LNCAP (cell line): ENCODE results near the gene NEUROD4.

Experiments
- TF ChIP-seq, protein P1 (sequence below): fragments of 450-650 bp; IDR thresholded peaks from 2 replicates; pipeline ENCODE4 v1.5.1; 2017; ENCODE audit warnings: mild to moderate bottlenecking

The NEUROD4 gene

DNA sequence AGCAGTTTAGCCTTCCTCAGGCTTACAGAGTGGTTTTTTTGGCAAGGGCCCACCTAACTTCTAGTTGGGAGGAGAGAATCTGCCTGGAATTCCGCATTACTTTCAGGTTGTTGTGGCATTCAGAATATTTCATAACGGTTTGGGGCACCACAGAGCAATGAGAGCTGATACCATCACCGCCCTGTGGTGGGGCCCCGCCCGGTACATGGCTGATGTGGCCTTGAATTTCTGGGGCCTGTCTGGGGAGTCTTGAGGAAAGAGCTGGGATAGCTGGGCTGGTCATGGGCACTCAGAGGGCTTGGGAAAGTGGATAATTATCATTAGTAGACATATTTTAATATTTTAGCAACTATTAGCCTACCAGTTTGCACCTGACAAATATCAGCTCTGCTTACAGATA is 39.4 kb upstream of the NEUROD4 start:
- TF ChIP-seq, protein P1, sequence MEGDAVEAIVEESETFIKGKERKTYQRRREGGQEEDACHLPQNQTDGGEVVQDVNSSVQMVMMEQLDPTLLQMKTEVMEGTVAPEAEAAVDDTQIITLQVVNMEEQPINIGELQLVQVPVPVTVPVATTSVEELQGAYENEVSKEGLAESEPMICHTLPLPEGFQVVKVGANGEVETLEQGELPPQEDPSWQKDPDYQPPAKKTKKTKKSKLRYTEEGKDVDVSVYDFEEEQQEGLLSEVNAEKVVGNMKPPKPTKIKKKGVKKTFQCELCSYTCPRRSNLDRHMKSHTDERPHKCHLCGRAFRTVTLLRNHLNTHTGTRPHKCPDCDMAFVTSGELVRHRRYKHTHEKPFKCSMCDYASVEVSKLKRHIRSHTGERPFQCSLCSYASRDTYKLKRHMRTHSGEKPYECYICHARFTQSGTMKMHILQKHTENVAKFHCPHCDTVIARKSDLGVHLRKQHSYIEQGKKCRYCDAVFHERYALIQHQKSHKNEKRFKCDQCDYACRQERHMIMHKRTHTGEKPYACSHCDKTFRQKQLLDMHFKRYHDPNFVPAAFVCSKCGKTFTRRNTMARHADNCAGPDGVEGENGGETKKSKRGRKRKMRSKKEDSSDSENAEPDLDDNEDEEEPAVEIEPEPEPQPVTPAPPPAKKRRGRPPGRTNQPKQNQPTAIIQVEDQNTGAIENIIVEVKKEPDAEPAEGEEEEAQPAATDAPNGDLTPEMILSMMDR = no peak

DNA sequence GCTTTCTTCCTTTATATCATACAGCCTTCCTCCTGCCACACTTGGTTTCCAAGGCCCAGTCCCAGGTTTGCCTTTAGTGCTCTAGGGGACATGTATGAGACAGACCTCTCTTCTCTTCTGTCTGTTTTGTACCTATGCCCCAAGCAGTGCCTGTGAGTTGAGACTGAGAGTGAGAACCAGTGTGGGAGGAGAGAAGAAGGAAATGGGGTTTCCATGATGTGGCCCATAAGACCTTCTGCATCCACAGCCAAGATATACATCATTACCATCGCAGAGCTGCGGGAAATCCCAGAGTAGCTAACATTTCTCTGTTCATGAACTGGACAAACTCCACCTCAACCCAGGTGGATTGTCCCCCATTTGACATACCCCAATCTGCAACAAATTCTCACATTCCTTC is 38.0 kb upstream of the NEUROD4 start:
- TF ChIP-seq, protein P1 = no peak

DNA sequence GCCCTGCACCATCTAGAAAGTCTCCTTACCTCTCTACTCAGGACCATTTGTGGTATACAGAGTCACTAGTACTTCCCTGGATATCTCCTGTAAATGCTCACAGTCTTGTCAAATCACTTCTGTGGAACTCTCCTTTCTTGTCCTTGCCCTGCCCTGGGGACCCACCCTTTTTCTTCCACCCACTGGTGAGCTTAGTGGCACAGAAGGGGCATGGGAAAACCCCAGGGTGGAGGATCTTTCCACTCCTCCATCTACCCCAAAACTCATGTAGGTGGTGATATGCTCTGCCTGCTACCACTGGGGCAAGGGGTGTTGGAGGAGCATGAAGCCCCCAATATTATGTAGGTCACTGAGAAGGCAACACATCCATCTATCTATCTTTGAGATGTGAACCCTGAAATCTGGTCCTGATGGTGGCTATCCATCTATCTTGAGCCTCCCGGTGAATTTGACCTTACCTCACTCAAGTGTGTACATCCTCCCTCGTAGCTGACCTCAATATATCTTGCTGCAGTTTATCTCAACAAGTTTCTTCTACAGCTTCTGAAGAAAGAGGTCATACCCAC is 36.2 kb upstream of the NEUROD4 start:
- TF ChIP-seq, protein P1 = no peak

DNA sequence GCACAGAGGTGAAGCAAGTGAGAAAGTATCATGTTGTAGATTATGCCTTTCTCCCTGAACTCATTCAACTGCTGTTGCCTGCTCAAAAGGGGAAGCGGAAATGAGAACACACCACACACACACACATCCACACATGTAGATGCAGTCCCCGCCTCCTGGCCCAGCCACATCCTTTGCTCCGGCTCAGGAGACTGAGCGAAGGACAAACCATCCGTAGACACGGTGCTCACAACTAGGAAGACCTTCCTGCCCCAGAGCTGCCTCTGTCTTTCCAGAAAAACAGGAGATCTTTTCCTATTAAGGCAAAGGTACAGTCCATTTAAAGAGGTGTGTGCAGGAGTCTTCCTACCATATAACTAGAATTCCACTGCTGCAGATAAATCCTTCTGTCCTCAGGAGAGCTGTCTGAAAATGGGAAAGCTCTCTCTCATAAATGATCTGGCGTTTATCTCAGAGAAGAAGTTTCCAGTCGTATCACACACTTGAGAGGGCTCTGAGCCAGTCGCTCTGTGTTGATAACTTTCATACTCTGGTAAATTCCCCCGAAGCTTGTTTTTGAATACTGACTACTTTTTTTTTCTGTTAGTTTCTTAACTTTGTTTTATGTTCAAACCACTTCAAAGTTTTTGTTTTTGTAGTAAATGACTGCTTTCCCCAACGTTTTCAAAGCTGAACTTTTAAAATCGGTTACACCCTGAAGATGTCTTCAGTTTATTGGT is 35.0 kb upstream of the NEUROD4 start, which contains the start of gene TESPA1:
Gene TESPA1 (minus strand): TSS at position 105 of the 719 bp plus-strand sequence. CDS start 10,200 bp downstream, outside the sequence.
- TF ChIP-seq, protein P1 = no peak

DNA sequence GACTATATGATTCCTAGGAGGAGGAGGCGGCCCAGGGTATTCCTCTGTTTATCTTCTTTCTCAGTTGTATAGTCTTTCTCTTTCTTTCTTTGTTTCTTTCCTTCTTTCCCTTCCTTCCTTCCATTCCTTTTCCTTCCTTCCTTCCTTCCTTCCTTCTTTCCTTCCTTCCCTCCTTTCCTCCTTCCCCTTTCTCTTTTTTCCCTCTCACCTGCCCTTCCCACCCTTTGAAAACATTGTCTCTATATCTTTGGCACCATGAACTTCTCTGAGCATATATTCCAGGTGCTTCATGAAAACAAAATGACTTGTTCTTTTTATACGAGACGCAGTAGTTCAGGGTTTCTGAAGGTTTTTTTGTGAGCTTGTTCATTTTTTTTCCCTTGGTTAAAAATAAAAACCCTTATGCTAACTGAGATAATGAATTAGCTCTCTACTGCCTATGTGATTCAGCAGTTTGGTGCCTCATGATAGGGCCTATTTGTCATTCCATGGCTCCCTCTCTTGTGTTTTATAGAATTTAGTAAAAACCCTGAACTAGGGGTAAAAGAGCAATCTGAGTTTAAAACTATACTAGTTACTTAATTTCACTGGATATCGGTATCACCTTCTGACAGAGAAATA is 32.1 kb upstream of the NEUROD4 start:
- TF ChIP-seq, protein P1 = no peak

DNA sequence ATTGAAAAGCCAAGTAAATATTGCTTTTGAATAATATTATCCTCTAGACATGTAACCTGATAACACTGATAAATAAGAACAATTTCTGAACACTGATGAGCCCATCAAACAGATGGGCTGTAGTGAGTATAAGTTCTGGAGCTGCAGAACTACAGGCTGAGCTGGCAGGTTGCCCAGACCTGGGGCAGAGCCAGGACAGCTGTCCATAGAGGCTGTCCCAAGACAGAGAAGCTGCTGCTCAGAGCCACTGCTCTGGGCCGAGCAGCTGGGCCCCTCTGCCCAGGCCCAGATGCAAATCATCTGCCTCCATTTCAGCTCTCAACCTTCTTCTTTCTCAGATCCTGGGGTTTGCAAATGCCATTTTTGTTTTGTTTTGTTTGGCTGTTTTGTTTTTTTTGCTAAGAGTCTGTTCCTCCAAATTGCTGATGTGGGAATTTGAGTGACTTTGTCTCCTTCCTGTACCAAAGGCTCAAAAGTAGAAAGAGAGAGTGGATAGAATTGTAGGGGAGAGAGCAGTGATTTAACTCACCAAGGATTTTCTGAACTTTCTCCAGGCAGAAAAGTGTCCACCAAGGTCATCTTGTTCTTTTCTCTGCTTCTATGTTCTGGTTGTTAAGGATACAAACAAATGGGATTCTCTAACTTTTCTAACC is 31.2 kb upstream of the NEUROD4 start:
- TF ChIP-seq, protein P1 = no peak

DNA sequence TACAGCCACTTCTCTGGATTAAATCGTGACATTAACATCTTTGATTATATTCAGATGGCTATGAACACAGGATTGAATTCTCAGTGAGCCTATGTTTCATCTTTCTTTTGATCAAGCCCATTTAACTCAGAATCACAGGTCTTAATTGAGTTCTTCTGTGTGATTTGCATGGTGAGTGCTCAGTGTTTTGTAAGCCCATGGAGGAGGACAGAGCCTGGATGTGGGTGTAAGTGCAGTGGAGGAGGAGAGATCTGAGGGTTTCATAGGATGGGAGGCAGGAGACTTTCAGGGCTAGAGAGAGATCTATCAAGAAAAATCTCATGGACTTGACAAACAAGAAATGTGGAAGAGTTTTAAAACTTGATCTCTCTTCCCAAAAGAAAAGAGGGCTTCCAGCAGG is 29.9 kb upstream of the NEUROD4 start:
- TF ChIP-seq, protein P1 = no peak
